Prostate gland (tissue), 2 donors: ENCODE results near the gene IFI44.

Source experiments
- POLR2A ChIP-seq: fragments of 450-650 bp; IDR thresholded peaks from one replicate; pipeline ENCODE4 v1.6.1; 2016; ENCODE audit warnings: antibody characterized with exemption, mild to moderate bottlenecking
- POLR2AphosphoS5 ChIP-seq: sonication (generic); formaldehyde crosslinking; IDR thresholded peaks from one replicate; pipeline ENCODE4 v1.6.1; 2017; ENCODE audit warnings: antibody characterized with exemption
- TF ChIP-seq, protein P1 (sequence below), 4 experiments: fragments of 200-600 bp in 2 of 4; fragments of 450-650 bp in 2 of 4; sonication (generic) in 2 of 4; IDR thresholded peaks; 1 replicate in 3 of 4; 2 replicates in 1 of 4; pipeline ENCODE4 v1.5.1; 2016 to 2019; ENCODE audit warnings: antibody characterized with exemption in 4 of 4, mild to moderate bottlenecking in 2 of 4, moderate library complexity in 2 of 4

DNA sequence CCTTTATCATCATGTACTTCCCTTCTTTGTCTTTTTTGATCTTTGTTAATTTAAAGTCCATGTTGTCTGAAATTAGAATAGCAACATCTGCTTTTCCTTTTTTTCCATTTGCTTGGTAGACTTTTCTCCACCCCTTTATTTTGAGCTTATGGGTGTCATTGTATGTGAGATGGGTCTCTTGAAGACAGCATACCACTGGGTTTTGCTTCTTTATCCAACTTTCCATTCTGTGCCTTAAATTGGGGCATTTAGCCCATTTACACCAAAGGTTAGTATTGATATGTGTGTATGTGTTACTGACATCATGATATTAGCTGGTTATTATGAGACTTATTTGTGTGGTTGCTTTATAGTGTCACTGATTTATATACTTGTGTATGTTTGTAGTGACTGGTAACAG is 50.2 kb downstream of the IFI44 start:
- TF ChIP-seq POLR2AphosphoS5 (no peak), POLR2A (no peak)
- TF ChIP-seq, protein P1, sequence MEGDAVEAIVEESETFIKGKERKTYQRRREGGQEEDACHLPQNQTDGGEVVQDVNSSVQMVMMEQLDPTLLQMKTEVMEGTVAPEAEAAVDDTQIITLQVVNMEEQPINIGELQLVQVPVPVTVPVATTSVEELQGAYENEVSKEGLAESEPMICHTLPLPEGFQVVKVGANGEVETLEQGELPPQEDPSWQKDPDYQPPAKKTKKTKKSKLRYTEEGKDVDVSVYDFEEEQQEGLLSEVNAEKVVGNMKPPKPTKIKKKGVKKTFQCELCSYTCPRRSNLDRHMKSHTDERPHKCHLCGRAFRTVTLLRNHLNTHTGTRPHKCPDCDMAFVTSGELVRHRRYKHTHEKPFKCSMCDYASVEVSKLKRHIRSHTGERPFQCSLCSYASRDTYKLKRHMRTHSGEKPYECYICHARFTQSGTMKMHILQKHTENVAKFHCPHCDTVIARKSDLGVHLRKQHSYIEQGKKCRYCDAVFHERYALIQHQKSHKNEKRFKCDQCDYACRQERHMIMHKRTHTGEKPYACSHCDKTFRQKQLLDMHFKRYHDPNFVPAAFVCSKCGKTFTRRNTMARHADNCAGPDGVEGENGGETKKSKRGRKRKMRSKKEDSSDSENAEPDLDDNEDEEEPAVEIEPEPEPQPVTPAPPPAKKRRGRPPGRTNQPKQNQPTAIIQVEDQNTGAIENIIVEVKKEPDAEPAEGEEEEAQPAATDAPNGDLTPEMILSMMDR (IDR thresholded peaks at IDR 0.05), result no peak
